ENCODE measurements around the gene ENOX1. TPM values are rescaled to one million over a fixed set of nuclear protein-coding genes. Genes with fewer than 3 reads are reported as not detected.

Gene ENOX1
- total and polyA plus RNA-seq, 2 donors (not counting 3 experiments of a cell fraction or from before 2014, with no cell fraction given): 0.17 to 0.97 TPM

DNA sequence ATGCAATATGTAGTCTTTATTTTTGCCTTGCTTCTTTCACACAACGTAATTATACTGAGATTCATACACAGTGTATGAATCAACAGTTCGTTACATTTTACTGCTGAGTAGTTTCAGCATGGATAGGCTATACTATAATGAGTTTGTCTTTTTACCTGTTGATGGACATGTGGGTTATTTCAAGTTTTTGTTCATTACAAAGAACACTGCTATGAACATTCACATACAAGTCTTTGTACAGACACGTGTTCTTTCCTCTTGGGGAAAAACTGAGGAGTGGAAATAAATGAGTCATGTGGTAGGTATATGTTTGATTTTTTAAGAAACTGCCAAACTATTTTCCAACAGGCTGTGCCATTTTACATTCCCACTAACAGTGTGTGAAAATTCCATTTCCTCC, 35.1 kb downstream of the ENOX1 start:
- Histone ChIP-seq H3K9me3 (replicated peaks; ENCODE audit: control insufficient read depth, insufficient read depth, low read length) (no peaks in the 10 kb centered on the region), H3K4me1 (ENCODE audit: control insufficient read depth, extremely low read depth, insufficient read depth, low read length) (no peaks in the 10 kb centered on the region), H3K9ac (replicated peaks; ENCODE audit: extremely low read depth, insufficient read depth, low read length) (no peak overlapping the region), H2AFZ (ENCODE audit: low read depth, low read length) (no peak overlapping the region), H3K79me2 (ENCODE audit: control insufficient read depth, insufficient read depth, low read length) (no peaks in the 10 kb centered on the region), H3K36me3 (ENCODE audit: control insufficient read depth in 2 of 2, extremely low read depth in 1 of 2, insufficient read depth in 2 of 2, low read length in 2 of 2) (no peaks in the 10 kb centered on the region), H4K20me1 (replicated peaks; ENCODE audit: control insufficient read depth, extremely low read depth, insufficient read depth, low read length) (no peaks in the 10 kb centered on the region), H3K27ac (ENCODE audit: insufficient read depth, low read depth, low read length) (no peak overlapping the region), H3K4me3 (replicated peaks in 1 of 3; ENCODE audit: insufficient read depth in 1 of 3, low read depth in 1 of 3, low read length in 3 of 3) (no peak overlapping the region), H3K9me1 (replicated peaks; ENCODE audit: control insufficient read depth, extremely low read depth, insufficient read depth, low read length) (no peaks in the 10 kb centered on the region), H3K27me3 (ENCODE audit: control insufficient read depth in 2 of 2, insufficient read depth in 2 of 2, low read length in 2 of 2) (no peaks in the 10 kb centered on the region), H3K4me2 (ENCODE audit: insufficient read depth, low read length) (no peak overlapping the region)
- POLR2A ChIA-PET: no interaction called here
- CTCF ChIA-PET: no interaction called here
- dilution Hi-C loops (cut with MboI; ENCODE audit: extremely low pct_ligation_motif_present, low sequenced_read_pairs): no loop called here
- TF ChIP-seq EZH2 (IDR thresholded peaks at IDR 0.05; ENCODE audit: borderline replicate concordance, low read depth, low read length, severe bottlenecking) (no peak), POLR2A (IDR thresholded peaks at IDR 0.05; ENCODE audit: low read depth, low read length) (no peak), POLR2AphosphoS5 (IDR thresholded peaks at IDR 0.05; ENCODE audit: insufficient read depth, low read depth, low read length) (no peak), FOS (IDR thresholded peaks at IDR 0.05; ENCODE audit: borderline replicate concordance, insufficient read depth, low read length) (no peak), GATA2 (IDR thresholded peaks at IDR 0.05; ENCODE audit: insufficient read depth, insufficient read length, low read depth, low read length) (no peak), MYC (IDR thresholded peaks at IDR 0.05; ENCODE audit: low read depth, low read length) (no peak), JUN (IDR thresholded peaks at IDR 0.05; ENCODE audit: borderline replicate concordance, insufficient read depth, insufficient read length, low read depth) (no peak)
- TF ChIP-seq, protein P1, sequence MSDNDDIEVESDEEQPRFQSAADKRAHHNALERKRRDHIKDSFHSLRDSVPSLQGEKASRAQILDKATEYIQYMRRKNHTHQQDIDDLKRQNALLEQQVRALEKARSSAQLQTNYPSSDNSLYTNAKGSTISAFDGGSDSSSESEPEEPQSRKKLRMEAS (IDR thresholded peaks at IDR 0.05; ENCODE audit: insufficient read depth, insufficient read length): no peak
- TF ChIP-seq, protein P2, sequence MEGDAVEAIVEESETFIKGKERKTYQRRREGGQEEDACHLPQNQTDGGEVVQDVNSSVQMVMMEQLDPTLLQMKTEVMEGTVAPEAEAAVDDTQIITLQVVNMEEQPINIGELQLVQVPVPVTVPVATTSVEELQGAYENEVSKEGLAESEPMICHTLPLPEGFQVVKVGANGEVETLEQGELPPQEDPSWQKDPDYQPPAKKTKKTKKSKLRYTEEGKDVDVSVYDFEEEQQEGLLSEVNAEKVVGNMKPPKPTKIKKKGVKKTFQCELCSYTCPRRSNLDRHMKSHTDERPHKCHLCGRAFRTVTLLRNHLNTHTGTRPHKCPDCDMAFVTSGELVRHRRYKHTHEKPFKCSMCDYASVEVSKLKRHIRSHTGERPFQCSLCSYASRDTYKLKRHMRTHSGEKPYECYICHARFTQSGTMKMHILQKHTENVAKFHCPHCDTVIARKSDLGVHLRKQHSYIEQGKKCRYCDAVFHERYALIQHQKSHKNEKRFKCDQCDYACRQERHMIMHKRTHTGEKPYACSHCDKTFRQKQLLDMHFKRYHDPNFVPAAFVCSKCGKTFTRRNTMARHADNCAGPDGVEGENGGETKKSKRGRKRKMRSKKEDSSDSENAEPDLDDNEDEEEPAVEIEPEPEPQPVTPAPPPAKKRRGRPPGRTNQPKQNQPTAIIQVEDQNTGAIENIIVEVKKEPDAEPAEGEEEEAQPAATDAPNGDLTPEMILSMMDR (IDR thresholded peaks at IDR 0.05; ENCODE audit: extremely low read depth in 1 of 2, insufficient read depth in 1 of 2, low read depth in 1 of 2, low read length in 2 of 2): no peak
- DNase-seq (ENCODE audit: low read depth, low spot score) (no peak), FAIRE-seq (no peak)
- intact Hi-C loops (cut with micrococcal nuclease): no loop called here
- no TSS peak for BruUV-seq (replicated peaks)
